HK-2 (cell line): Measurements from ENCODE around the gene SRRM1.

Source experiments
- DNase-seq: peaks from one replicate; pipeline ENCODE4 v3.0.0-alpha.2; 2018; ENCODE audit not compliant: unreplicated experiment

Gene SRRM1, protein sequence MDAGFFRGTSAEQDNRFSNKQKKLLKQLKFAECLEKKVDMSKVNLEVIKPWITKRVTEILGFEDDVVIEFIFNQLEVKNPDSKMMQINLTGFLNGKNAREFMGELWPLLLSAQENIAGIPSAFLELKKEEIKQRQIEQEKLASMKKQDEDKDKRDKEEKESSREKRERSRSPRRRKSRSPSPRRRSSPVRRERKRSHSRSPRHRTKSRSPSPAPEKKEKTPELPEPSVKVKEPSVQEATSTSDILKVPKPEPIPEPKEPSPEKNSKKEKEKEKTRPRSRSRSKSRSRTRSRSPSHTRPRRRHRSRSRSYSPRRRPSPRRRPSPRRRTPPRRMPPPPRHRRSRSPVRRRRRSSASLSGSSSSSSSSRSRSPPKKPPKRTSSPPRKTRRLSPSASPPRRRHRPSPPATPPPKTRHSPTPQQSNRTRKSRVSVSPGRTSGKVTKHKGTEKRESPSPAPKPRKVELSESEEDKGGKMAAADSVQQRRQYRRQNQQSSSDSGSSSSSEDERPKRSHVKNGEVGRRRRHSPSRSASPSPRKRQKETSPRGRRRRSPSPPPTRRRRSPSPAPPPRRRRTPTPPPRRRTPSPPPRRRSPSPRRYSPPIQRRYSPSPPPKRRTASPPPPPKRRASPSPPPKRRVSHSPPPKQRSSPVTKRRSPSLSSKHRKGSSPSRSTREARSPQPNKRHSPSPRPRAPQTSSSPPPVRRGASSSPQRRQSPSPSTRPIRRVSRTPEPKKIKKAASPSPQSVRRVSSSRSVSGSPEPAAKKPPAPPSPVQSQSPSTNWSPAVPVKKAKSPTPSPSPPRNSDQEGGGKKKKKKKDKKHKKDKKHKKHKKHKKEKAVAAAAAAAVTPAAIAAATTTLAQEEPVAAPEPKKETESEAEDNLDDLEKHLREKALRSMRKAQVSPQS

GRCh38 chr1:24642481-24643362 is at the start of gene SRRM1:
Gene SRRM1, plus strand, starts transcription at chr1:24643302. Its CDS starts 25 bp downstream, at chr1:24643327.
- peak; percentile 99 for DNase-seq

DNA sequence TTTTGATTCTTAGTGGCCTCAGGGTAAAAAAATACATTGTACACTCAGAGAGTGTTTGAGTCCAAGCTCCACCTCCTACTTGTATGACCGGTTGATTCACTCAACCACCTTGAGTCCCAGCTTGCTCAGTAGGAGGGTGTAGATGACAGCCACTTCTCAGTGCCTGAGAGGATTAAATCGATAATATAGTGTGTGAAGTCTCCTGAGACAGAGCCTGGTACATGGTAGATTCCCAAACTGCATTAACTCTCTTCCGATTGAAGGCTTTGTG is 48.8 kb upstream of the SRRM1 start:
- DNase-seq = no peak

DNA sequence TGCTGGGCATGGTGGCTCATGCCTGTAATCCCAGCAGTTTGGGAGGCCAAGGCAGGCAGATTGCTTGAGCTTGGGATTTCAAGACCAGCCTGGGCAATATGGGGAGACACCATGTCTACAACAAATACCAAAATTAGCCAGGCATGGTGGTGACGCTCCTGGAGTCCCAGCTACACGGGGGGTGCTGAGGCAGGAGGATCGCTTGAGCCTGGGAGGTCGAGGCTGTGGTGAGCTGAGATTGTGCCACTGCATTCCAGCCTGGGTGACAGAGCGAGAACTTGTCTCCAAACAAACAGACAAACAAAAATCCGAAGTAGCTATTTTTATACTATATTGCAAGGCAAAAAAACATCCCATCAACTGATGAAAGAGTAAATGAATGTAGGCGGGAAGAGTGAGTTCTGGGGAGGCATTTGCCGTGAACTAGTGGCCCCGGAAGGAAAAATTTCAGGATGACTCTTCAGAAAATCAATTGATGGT is 46.7 kb upstream of the SRRM1 start:
- DNase-seq = no peak

DNA sequence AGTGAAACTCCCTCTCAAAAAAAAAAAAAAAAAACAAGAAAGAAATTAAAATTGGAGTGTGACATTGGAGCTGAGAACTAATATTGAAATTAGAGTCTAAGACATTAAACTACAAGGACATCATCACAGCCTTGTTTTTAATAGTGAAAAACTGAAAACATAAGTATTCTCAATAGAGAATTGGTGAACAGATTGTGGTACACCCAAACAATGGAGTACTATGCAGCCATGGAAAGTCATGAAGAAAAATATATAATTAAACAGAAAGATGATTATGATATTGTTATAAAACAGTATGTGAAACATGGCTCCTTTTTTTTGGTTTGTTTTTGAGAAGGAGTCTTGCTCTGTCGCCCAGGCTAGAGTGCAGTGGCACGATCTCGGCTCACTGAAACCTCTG is 43.8 kb upstream of the SRRM1 start:
- DNase-seq = no peak

DNA sequence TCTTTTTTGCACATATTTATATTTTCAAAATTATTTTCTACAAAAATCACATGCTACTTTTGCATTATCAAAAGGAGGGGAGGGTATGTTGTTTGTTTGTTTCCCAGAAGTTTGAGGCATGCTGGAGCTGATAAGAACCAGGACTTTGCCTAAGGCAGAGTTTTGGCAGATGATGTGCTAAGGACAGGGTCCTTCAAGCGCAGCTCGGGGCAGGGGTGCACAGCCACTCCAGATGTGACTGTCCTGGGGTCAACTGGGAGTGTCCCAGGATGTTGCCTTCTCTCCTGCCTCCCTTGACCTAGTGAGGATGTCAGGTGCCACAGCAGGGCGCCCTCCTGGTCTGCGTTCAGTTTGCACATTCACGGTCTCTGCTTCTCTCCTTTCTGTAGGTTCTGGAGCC is 42.6 kb upstream of the SRRM1 start:
- no peak for DNase-seq

- no peak for DNase-seq
Observed at GRCh38 chr1:24605534-24606295, 37.4 kb upstream of the SRRM1 start.

GRCh38 chr1:24606296-24606605 is 36.9 kb upstream of the SRRM1 start:
- no peak for DNase-seq

DNA sequence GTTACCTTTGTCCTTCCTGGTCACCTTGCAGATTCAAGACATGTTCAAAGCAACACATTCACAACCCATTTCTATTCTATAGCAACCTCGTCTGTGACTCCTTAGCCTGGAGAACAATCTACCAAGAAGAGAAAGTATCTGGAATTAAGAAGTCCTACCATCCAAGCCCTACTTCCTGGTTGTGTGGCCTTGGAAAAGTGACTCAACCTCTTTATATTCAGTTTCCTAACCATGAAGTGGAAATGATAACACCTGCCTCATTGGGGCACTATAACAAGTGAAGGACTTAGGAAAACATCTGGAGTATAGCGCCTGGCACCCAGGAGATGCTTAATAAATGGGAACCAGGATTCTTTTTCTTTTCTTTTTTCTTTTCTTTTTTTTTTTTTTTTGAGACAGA is 36.5 kb upstream of the SRRM1 start:
- DNase-seq = no peak

DNA sequence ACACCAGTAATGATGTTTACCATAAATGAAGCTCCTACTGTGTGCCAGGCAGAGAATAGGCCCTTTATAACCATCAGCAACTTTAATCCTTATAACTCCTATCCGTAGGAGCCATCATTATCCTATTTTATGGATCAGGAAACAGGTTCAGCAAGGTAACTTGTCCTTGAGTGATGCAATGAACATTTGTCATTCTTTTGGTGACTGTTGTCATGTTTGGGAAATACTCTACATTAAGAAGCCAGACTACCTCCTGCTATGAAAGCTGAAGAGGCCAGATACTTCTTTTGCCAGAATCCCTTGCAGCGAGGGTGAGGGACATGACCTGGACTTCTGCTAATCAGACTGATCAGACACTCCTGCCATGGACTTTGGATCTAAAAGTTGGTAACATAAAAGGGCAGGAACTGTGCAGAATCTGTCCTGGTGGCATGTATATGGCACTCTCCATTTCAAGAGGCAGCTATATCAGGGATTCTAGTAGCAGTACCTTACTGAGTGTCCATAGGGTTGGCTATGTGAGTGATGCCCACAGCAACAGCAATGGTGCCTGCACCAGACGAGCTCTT is 33.1 kb upstream of the SRRM1 start:
- no peak for DNase-seq

DNA sequence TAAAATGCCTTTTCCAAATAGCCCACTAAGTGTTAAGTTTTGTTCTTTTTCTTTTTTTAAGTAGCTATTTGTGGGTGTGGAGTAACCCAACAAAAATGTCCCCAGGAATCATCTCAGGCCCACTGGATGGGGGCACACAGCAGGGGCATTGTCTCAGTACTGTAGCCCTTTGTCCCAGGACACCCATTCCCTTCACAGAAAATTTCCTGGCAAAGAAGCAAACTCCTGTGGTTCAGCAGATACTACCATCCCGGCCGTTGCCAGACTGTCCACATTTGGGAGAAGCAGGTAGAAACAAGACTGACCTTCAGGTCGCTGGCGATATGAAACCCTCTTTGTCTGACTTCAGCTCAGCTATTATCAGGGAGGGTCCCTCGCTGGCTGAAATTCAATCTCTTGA is 23.7 kb upstream of the SRRM1 start:
- DNase-seq = no peak

- no peak for DNase-seq
Observed at GRCh38 chr1:24620678-24621077, 22.4 kb upstream of the SRRM1 start.

DNA sequence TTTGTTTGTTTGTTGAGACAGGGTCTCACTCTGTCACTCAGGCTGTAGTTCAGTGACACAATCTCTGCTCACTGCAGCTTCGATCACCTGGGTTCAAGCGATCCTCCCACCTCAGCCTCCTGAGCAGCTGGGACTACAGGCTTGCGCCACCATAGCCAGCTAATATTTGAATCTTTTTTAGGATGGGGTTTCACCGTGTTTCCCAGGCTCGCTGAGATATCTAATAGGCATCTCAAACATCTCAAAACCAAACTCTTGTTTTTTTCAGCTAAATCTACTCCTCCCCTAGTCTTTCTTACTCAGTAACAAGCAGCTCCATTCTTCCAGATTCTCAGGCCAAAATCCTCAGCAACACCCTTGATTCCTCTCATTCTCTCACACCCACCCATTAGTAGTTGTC is 22.0 kb upstream of the SRRM1 start:
- no peak for DNase-seq

DNA sequence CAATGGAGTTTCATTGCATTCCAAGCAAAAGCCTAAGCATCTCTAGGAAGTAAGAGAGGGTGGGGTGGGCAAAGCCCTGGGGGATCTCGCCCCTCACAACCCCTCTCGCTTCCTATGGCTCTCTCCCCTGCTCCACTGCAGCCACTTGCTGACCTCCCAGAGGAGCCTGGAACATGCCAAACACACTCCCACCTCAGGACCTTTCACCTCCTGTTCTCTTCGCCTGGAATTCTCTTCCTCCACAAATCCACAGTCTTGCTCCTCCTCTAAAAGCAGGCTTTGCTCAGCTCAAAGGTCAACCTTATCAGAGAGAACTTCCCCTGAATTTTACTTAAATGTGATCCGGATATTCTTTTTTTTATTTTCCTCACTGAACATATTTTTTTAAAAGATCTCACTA is 20.9 kb upstream of the SRRM1 start:
- no peak for DNase-seq

DNA sequence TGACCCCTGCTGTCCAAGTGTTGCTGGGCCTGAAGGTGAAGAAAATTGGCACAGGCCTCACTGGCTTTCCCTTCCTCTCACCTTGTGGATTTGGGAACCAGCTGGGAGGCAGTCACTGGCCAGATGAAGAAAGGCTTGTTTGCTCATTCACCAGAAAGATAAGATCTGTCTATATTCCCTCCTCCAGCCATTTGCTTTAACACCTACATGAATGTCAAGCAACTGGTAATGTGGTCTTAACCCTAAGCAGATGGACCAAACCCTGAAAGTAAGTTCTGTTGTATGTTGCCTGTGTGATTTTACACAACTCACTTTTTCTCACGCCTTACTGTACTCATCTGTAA is 10.3 kb upstream of the SRRM1 start:
- no peak for DNase-seq

DNA sequence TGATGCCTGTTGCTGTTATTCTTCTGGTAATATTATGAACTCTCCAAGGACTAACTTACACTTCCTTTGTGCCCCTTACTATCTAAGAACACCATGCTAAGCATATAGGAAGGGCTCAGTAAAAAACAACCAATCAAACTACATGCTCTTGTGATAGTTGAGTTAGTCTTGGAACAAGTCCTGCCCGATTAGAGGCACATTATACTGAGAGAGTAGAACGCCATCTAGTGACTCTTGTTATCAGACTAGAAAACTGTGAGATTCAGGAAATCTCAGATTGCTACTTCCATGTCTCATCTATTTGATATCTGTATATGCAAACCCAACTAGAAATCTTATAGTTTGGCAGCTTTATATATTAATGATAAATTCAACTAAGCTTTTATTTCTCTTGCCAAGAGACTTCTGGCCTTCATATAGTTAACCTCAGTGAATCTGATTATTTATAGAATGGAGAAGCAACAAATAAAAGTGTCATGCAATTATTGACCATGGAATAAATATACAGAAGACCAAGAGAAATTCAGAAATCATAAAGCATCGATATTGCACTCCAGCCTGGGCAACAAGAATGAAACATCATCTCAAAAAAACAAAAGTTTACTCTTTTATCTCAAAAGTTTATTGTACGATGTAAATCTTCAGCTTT is 7.8 kb upstream of the SRRM1 start:
- DNase-seq = no peak

GRCh38 chr1:24636661-24637357 is 6.3 kb upstream of the SRRM1 start:
- no peak for DNase-seq

- DNase-seq = no peak
Observed at GRCh38 chr1:24639094-24639493, 4.0 kb upstream of the SRRM1 start.

GRCh38 chr1:24639881-24640280 is 3.2 kb upstream of the SRRM1 start:
- DNase-seq = no peak

GRCh38 chr1:24640288-24640687 is 2.8 kb upstream of the SRRM1 start:
- DNase-seq = peak; percentile 24

GRCh38 chr1:24641646-24642151 is 1.4 kb upstream of the SRRM1 start:
- DNase-seq = no peak
